ENCODE results near the gene P2RX1.
A peak's percentile ranks its signal among the peaks of the same experiment; 100 is the strongest.

P2RX1 gene

DNA sequence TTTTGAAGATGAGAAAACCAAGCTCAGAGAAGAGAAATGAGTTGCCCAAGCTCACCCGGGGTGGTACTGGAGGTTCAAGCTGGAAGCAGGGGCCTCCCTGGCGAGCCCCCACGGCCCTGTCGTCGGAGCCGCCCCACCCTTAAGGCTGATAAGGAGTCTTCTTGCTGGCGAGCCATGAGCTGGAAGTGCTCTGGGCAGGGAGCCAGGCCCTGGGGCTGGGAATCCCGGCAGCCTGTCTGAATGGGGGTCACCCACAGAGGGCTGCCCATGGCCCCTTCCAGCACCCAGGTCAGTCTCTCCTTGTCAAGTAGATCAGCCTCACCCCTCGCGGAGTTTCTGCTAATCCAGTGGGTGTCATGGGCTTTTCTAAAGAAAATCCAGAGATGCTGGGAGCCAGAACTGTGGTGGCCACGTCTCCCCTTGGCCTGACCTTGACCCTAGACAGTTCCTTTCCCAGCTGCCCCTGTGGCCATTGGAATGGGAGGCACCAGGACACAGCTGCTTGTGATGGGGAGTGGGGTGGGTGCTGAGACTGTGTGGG is 1.2 kb upstream of the P2RX1 start:
- no peak for ATAC-seq
- TF ChIP-seq TCF4 (CRISPR knock-in tag; IDR thresholded peaks at IDR 0.05; ENCODE audit: borderline replicate concordance) (no peak), ISL1 (CRISPR knock-in tag; IDR thresholded peaks at IDR 0.05) (0 out of 2 replicates have a peak, but pooled peaks have one; percentile 13), RARB (CRISPR knock-in tag; IDR thresholded peaks at IDR 0.05) (no peak)
- TF ChIP-seq, protein P1, sequence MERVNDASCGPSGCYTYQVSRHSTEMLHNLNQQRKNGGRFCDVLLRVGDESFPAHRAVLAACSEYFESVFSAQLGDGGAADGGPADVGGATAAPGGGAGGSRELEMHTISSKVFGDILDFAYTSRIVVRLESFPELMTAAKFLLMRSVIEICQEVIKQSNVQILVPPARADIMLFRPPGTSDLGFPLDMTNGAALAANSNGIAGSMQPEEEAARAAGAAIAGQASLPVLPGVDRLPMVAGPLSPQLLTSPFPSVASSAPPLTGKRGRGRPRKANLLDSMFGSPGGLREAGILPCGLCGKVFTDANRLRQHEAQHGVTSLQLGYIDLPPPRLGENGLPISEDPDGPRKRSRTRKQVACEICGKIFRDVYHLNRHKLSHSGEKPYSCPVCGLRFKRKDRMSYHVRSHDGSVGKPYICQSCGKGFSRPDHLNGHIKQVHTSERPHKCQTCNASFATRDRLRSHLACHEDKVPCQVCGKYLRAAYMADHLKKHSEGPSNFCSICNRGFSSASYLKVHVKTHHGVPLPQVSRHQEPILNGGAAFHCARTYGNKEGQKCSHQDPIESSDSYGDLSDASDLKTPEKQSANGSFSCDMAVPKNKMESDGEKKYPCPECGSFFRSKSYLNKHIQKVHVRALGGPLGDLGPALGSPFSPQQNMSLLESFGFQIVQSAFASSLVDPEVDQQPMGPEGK (CRISPR knock-in tag; IDR thresholded peaks at IDR 0.05; ENCODE audit: borderline replicate concordance) = peak; percentile 83; the same call in 1 of the 2 replicates

DNA sequence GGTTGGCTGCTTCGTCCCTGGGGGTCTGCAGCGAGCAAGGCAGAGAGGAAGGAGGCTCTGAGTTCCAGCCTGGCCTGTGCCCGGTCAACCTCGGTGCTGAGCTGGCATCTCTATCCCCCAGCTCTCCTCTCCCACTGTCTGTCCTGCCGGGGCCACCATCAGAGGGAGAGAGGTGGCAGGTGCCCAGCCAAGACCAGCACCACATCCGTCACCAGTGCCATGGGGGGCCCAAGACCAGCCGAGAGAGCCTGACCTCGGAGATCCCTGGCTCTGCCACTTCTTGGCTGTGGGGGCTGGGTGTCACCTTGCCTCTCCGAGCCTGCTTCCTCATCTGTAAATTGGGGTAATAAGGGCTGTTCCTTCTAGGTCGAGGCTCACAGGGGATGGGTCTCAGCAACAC is 560 bp upstream of the P2RX1 start:
- TF ChIP-seq, protein P2, sequence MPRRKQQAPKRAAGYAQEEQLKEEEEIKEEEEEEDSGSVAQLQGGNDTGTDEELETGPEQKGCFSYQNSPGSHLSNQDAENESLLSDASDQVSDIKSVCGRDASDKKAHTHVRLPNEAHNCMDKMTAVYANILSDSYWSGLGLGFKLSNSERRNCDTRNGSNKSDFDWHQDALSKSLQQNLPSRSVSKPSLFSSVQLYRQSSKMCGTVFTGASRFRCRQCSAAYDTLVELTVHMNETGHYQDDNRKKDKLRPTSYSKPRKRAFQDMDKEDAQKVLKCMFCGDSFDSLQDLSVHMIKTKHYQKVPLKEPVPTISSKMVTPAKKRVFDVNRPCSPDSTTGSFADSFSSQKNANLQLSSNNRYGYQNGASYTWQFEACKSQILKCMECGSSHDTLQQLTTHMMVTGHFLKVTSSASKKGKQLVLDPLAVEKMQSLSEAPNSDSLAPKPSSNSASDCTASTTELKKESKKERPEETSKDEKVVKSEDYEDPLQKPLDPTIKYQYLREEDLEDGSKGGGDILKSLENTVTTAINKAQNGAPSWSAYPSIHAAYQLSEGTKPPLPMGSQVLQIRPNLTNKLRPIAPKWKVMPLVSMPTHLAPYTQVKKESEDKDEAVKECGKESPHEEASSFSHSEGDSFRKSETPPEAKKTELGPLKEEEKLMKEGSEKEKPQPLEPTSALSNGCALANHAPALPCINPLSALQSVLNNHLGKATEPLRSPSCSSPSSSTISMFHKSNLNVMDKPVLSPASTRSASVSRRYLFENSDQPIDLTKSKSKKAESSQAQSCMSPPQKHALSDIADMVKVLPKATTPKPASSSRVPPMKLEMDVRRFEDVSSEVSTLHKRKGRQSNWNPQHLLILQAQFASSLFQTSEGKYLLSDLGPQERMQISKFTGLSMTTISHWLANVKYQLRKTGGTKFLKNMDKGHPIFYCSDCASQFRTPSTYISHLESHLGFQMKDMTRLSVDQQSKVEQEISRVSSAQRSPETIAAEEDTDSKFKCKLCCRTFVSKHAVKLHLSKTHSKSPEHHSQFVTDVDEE (CRISPR knock-in tag; IDR thresholded peaks at IDR 0.05) = no peak
- TF ChIP-seq RARB (CRISPR knock-in tag; IDR thresholded peaks at IDR 0.05) (no peak), CSDC2 (CRISPR knock-in tag; IDR thresholded peaks at IDR 0.05) (no peak), ZFP3 (CRISPR knock-in tag; IDR thresholded peaks at IDR 0.05) (no peak), ISL1 (CRISPR knock-in tag; IDR thresholded peaks at IDR 0.05) (no peak), ARNTL (CRISPR knock-in tag; IDR thresholded peaks at IDR 0.05; ENCODE audit: borderline replicate concordance, low read depth) (no peak)
- TF ChIP-seq, protein P1 (CRISPR knock-in tag; IDR thresholded peaks at IDR 0.05; ENCODE audit: borderline replicate concordance) = no peak
- TF ChIP-seq, protein P3, sequence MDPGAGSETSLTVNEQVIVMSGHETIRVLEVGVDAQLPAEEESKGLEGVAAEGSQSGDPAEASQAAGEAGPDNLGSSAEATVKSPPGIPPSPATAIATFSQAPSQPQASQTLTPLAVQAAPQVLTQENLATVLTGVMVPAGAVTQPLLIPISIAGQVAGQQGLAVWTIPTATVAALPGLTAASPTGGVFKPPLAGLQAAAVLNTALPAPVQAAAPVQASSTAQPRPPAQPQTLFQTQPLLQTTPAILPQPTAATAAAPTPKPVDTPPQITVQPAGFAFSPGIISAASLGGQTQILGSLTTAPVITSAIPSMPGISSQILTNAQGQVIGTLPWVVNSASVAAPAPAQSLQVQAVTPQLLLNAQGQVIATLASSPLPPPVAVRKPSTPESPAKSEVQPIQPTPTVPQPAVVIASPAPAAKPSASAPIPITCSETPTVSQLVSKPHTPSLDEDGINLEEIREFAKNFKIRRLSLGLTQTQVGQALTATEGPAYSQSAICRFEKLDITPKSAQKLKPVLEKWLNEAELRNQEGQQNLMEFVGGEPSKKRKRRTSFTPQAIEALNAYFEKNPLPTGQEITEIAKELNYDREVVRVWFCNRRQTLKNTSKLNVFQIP (CRISPR knock-in tag; IDR thresholded peaks at IDR 0.05; ENCODE audit: borderline replicate concordance, low read depth) = no peak
- no peak for ATAC-seq

DNA sequence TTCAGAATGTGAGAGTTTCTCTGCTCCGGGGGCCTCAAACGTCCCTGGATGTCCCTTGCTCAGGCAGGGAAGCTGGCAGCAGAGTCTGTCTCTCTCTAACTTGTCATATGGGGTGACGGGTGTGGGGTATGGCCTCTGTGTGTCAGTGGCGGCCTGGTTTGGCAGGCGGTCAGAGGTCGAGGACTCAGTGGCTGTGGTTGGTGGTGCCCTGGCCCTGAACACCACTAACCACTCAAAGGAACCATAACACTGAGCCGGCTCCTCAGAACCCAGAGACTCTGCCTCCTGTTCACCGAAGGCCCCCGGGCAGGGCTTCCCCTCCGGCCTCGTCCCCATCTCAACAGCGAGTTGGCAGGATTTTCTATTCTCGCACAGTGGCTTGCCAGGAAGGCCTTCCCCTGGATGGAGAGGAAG is 677 bp downstream of the P2RX1 start:
- ATAC-seq = no peak
- TF ChIP-seq ZNF70 (CRISPR knock-in tag; IDR thresholded peaks at IDR 0.05) = no peak
- TF ChIP-seq CSDC2 (CRISPR knock-in tag; IDR thresholded peaks at IDR 0.05) = no peak
- TF ChIP-seq SNAI2 (CRISPR knock-in tag; IDR thresholded peaks at IDR 0.05) = no peak
- TF ChIP-seq ZFP3 (CRISPR knock-in tag; IDR thresholded peaks at IDR 0.05) = no peak
- no peak for TF ChIP-seq PPARA (CRISPR knock-in tag; IDR thresholded peaks at IDR 0.05; ENCODE audit: borderline replicate concordance)
- no peak for TF ChIP-seq ZNF8 (CRISPR knock-in tag; IDR thresholded peaks at IDR 0.05)
- no peak for TF ChIP-seq ARNTL (CRISPR knock-in tag; IDR thresholded peaks at IDR 0.05; ENCODE audit: borderline replicate concordance, low read depth)
- TF ChIP-seq, protein P4, sequence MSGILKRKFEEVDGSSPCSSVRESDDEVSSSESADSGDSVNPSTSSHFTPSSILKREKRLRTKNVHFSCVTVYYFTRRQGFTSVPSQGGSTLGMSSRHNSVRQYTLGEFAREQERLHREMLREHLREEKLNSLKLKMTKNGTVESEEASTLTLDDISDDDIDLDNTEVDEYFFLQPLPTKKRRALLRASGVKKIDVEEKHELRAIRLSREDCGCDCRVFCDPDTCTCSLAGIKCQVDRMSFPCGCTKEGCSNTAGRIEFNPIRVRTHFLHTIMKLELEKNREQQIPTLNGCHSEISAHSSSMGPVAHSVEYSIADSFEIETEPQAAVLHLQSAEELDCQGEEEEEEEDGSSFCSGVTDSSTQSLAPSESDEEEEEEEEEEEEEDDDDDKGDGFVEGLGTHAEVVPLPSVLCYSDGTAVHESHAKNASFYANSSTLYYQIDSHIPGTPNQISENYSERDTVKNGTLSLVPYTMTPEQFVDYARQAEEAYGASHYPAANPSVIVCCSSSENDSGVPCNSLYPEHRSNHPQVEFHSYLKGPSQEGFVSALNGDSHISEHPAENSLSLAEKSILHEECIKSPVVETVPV (CRISPR knock-in tag; IDR thresholded peaks at IDR 0.05) = no peak
- TF ChIP-seq, protein P1 (CRISPR knock-in tag; IDR thresholded peaks at IDR 0.05; ENCODE audit: borderline replicate concordance) = no peak
- no peak for TF ChIP-seq GLIS3 (CRISPR knock-in tag; IDR thresholded peaks at IDR 0.05)
- TF ChIP-seq ISL1 (CRISPR knock-in tag; IDR thresholded peaks at IDR 0.05) = no peak
- no peak for TF ChIP-seq RARB (CRISPR knock-in tag; IDR thresholded peaks at IDR 0.05)

Data from SK-N-SH treated with all-trans-retinoic acid at 6 μM for 48 hours (cell line).